ENCODE data around the gene RASGRP3.
"Not testable (repeated sequence)": the region's sequence is repeated elsewhere in the genome, so short reads cannot be mapped to it uniquely, and the experiment has no call there.

The RASGRP3 gene

GRCh38 chr2:33457556-33458247 is 18.7 kb upstream of the RASGRP3 start:
- H3K27ac ChIP-seq (ENCODE audit: low read depth, low read length, poor library complexity, severe bottlenecking): no peak overlapping the region
- H3K79me2 ChIP-seq (ENCODE audit: insufficient read depth, low read length): no peaks in the 10 kb centered on the region
- H3K4me1 ChIP-seq (ENCODE audit: insufficient read depth, low read length, severe bottlenecking): peaks cover 11% of the 10 kb centered on the region
- H3K9me3 ChIP-seq (ENCODE audit: low read length): no peaks in the 10 kb centered on the region
- TF ChIP-seq CTCF (IDR thresholded peaks at IDR 0.05; ENCODE audit: low read length) (no peak), EZH2 (IDR thresholded peaks at IDR 0.05; ENCODE audit: borderline replicate concordance, low read length) (no peak)
- no peak overlapping the region for H3K9ac ChIP-seq (ENCODE audit: low read length)
- H3K36me3 ChIP-seq (ENCODE audit: insufficient read depth, low read length): no peaks in the 10 kb centered on the region
- H3F3A ChIP-seq (ENCODE audit: insufficient read depth, low read length): no peaks in the 10 kb centered on the region
- H4K20me1 ChIP-seq (ENCODE audit: insufficient read depth, low read length): no peaks in the 10 kb centered on the region
- H3K4me2 ChIP-seq (ENCODE audit: low read length): peak overlapping the region; percentile 34; the same call in 1 of the 2 replicates
- H3K27me3 ChIP-seq (ENCODE audit: insufficient read depth, low read length): no peaks in the 10 kb centered on the region
- H2AFZ ChIP-seq (ENCODE audit: low read length): peak overlapping the region; percentile 13; the same call in 1 of the 2 replicates
- H3K4me3 ChIP-seq (ENCODE audit: low read depth, low read length, poor library complexity, severe bottlenecking): no peak overlapping the region
- no peaks in the 10 kb centered on the region for H3K9me2 ChIP-seq (ENCODE audit: low read depth, low read length)

GRCh38 chr2:33458248-33458819 is 18.1 kb upstream of the RASGRP3 start:
- TF ChIP-seq CTCF (IDR thresholded peaks at IDR 0.05; ENCODE audit: low read length) (no peak), EZH2 (IDR thresholded peaks at IDR 0.05; ENCODE audit: borderline replicate concordance, low read length) (no peak)
- H3K4me2 ChIP-seq (ENCODE audit: low read length): 0 out of 2 replicates have a peak overlapping the region, but pooled peaks have one; percentile 34
- no peaks in the 10 kb centered on the region for H3K9me3 ChIP-seq (ENCODE audit: low read length)

GRCh38 chr2:33459745-33460144 is 16.7 kb upstream of the RASGRP3 start:
- TF ChIP-seq CTCF (IDR thresholded peaks at IDR 0.05; ENCODE audit: low read length) (no peak), EZH2 (IDR thresholded peaks at IDR 0.05; ENCODE audit: borderline replicate concordance, low read length) (no peak)
- H3K4me3 ChIP-seq (ENCODE audit: low read depth, low read length, poor library complexity, severe bottlenecking): no peak overlapping the region
- no peaks in the 10 kb centered on the region for H4K20me1 ChIP-seq (ENCODE audit: insufficient read depth, low read length)
- H3K4me1 ChIP-seq (ENCODE audit: insufficient read depth, low read length, severe bottlenecking): peaks cover 11% of the 10 kb centered on the region
- no peak overlapping the region for H3K9ac ChIP-seq (ENCODE audit: low read length)
- no peaks in the 10 kb centered on the region for H3K36me3 ChIP-seq (ENCODE audit: insufficient read depth, low read length)
- no peak overlapping the region for H3K4me2 ChIP-seq (ENCODE audit: low read length)
- H3F3A ChIP-seq (ENCODE audit: insufficient read depth, low read length): no peaks in the 10 kb centered on the region; the same call in 1 of the 2 replicates
- no peaks in the 10 kb centered on the region for H3K27me3 ChIP-seq (ENCODE audit: insufficient read depth, low read length)
- H3K79me2 ChIP-seq (ENCODE audit: insufficient read depth, low read length): no peaks in the 10 kb centered on the region
- no peak overlapping the region for H2AFZ ChIP-seq (ENCODE audit: low read length)
- no peaks in the 10 kb centered on the region for H3K9me3 ChIP-seq (ENCODE audit: low read length)
- H3K9me2 ChIP-seq (ENCODE audit: low read depth, low read length): no peaks in the 10 kb centered on the region
- no peak overlapping the region for H3K27ac ChIP-seq (ENCODE audit: low read depth, low read length, poor library complexity, severe bottlenecking)

More at GRCh38 chr2:33458248-33458819, 18.1 kb upstream of the RASGRP3 start:
- Histone ChIP-seq H3F3A (ENCODE audit: insufficient read depth, low read length) (no peaks in the 10 kb centered on the region; the same call in 1 of the 2 replicates), H3K9me2 (ENCODE audit: low read depth, low read length) (no peaks in the 10 kb centered on the region), H2AFZ (ENCODE audit: low read length) (no peak overlapping the region), H4K20me1 (ENCODE audit: insufficient read depth, low read length) (no peaks in the 10 kb centered on the region), H3K4me1 (ENCODE audit: insufficient read depth, low read length, severe bottlenecking) (peaks cover 11% of the 10 kb centered on the region), H3K9ac (ENCODE audit: low read length) (no peak overlapping the region), H3K36me3 (ENCODE audit: insufficient read depth, low read length) (no peaks in the 10 kb centered on the region), H3K27ac (ENCODE audit: low read depth, low read length, poor library complexity, severe bottlenecking) (no peak overlapping the region), H3K79me2 (ENCODE audit: insufficient read depth, low read length) (no peaks in the 10 kb centered on the region), H3K4me3 (ENCODE audit: low read depth, low read length, poor library complexity, severe bottlenecking) (no peak overlapping the region), H3K27me3 (ENCODE audit: insufficient read depth, low read length) (no peaks in the 10 kb centered on the region)

GRCh38 chr2:33462512-33462911 is 13.9 kb upstream of the RASGRP3 start:
- not testable (repeated sequence) for H4K20me1 ChIP-seq (ENCODE audit: insufficient read depth, low read length); H2AFZ ChIP-seq (ENCODE audit: low read length)

More at GRCh38 chr2:33462512-33462911, 13.9 kb upstream of the RASGRP3 start:
- H3K27me3 ChIP-seq (ENCODE audit: insufficient read depth, low read length); H3K4me1 ChIP-seq (ENCODE audit: insufficient read depth, low read length, severe bottlenecking); H3K9me3 ChIP-seq (ENCODE audit: low read length); H3K79me2 ChIP-seq (ENCODE audit: insufficient read depth, low read length); H3K4me2 ChIP-seq (ENCODE audit: low read length); H3K36me3 ChIP-seq (ENCODE audit: insufficient read depth, low read length); H3F3A ChIP-seq (ENCODE audit: insufficient read depth, low read length); H3K4me3 ChIP-seq (ENCODE audit: low read depth, low read length, poor library complexity, severe bottlenecking); H3K27ac ChIP-seq (ENCODE audit: low read depth, low read length, poor library complexity, severe bottlenecking); H3K9ac ChIP-seq (ENCODE audit: low read length); H3K9me2 ChIP-seq (ENCODE audit: low read depth, low read length): not testable (repeated sequence)
